ENCODE measurements around the gene MVB12B. TPM values are rescaled to one million over a fixed set of nuclear protein-coding genes. Genes with fewer than 3 reads are reported as not detected.

MVB12B gene
- total and polyA plus RNA-seq, 2 of the 13 experiments (the other 11 are each of a cell fraction or from before 2014, with no cell fraction given): 12.1 to 30.1 TPM

- no peak for ATAC-seq
- Histone ChIP-seq H3K27ac (ENCODE audit: extremely low read length, insufficient read depth, low read length) (no peak overlapping the region), H2AFZ (ENCODE audit: low read length) (no peak overlapping the region), H3K79me2 (ENCODE audit: insufficient read depth, low read length) (no peaks in the 10 kb centered on the region), H3K9me3 (ENCODE audit: low read length) (no peaks in the 10 kb centered on the region), H3K4me1 (ENCODE audit: insufficient read depth, low read length) (no peaks in the 10 kb centered on the region), H3K4me2 (ENCODE audit: low read depth, low read length) (no peak overlapping the region), H3K9ac (ENCODE audit: insufficient read depth, low read depth, low read length) (no peak overlapping the region), H3K27me3 (ENCODE audit: control insufficient read depth in 1 of 2, insufficient read depth in 2 of 2, low read length in 2 of 2) (no peaks in the 10 kb centered on the region), H3K4me3 (replicated peaks in 1 of 3; ENCODE audit: insufficient read depth in 1 of 3, low read depth in 2 of 3, low read length in 3 of 3) (no peak overlapping the region), H4K20me1 (ENCODE audit: insufficient read depth, low read length) (no peaks in the 10 kb centered on the region), H3K36me3 (replicated peaks in 1 of 2; ENCODE audit: control insufficient read depth in 1 of 2, insufficient read depth in 2 of 2, low read length in 2 of 2) (peaks cover 13 to 24% of the 10 kb centered on the region in 2 experiments; a peak in 3 of 5 replicates)
- no peak for FAIRE-seq
- TF ChIP-seq ZNF570 (CRISPR knock-in tag; IDR thresholded peaks at IDR 0.05; ENCODE audit: borderline replicate concordance) (no peak), ZNF775 (CRISPR knock-in tag; IDR thresholded peaks at IDR 0.05; ENCODE audit: borderline replicate concordance) (no peak), POLR2AphosphoS5 (IDR thresholded peaks at IDR 0.05; ENCODE audit: low read depth, low read length) (no peak), ZFP36L2 (CRISPR knock-in tag; IDR thresholded peaks at IDR 0.05) (no peak), ZNF703 (CRISPR knock-in tag; IDR thresholded peaks at IDR 0.05; ENCODE audit: borderline replicate concordance) (no peak), ZBTB39 (CRISPR knock-in tag; IDR thresholded peaks at IDR 0.05) (no peak), SP4 (CRISPR knock-in tag; IDR thresholded peaks at IDR 0.05) (no peak)
- TF ChIP-seq, protein P1, sequence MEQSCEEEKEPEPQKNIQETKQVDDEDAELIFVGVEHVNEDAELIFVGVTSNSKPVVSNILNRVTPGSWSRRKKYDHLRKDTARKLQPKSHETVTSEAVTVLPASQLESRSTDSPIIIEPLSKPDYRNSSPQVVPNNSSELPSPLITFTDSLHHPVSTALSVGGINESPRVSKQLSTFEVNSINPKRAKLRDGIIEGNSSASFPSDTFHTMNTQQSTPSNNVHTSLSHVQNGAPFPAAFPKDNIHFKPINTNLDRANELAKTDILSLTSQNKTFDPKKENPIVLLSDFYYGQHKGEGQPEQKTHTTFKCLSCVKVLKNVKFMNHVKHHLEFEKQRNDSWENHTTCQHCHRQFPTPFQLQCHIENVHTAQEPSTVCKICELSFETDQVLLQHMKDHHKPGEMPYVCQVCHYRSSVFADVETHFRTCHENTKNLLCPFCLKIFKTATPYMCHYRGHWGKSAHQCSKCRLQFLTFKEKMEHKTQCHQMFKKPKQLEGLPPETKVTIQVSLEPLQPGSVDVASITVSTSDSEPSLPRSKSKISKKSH (CRISPR knock-in tag; IDR thresholded peaks at IDR 0.05; ENCODE audit: borderline replicate concordance): no peak
- TF ChIP-seq, protein P2, sequence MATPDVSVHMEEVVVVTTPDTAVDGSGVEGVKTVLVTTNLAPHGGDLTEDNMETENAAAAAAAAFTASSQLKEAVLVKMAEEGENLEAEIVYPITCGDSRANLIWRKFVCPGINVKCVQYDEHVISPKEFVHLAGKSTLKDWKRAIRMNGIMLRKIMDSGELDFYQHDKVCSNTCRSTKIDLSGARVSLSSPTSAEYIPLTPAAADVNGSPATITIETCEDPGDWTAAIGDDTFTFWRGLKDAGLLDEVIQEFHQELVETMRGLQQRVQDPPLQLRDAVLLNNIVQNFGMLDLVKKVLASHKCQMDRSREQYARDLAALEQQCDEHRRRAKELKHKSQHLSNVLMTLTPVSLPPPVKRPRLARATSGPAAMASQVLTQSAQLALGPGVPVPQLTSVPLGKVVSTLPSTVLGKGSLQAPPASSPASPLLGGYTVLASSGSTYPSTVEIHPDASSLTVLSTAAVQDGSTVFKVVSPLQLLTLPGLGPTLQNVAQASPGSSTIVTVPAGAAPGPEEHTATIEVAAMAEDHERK (CRISPR knock-in tag; IDR thresholded peaks at IDR 0.05; ENCODE audit: low read depth): no peak
- TF ChIP-seq, protein P3, sequence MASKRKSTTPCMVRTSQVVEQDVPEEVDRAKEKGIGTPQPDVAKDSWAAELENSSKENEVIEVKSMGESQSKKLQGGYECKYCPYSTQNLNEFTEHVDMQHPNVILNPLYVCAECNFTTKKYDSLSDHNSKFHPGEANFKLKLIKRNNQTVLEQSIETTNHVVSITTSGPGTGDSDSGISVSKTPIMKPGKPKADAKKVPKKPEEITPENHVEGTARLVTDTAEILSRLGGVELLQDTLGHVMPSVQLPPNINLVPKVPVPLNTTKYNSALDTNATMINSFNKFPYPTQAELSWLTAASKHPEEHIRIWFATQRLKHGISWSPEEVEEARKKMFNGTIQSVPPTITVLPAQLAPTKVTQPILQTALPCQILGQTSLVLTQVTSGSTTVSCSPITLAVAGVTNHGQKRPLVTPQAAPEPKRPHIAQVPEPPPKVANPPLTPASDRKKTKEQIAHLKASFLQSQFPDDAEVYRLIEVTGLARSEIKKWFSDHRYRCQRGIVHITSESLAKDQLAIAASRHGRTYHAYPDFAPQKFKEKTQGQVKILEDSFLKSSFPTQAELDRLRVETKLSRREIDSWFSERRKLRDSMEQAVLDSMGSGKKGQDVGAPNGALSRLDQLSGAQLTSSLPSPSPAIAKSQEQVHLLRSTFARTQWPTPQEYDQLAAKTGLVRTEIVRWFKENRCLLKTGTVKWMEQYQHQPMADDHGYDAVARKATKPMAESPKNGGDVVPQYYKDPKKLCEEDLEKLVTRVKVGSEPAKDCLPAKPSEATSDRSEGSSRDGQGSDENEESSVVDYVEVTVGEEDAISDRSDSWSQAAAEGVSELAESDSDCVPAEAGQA (IDR thresholded peaks at IDR 0.05; ENCODE audit: low read depth): no peak
- TF ChIP-seq, protein P3 (CRISPR knock-in tag; IDR thresholded peaks at IDR 0.05; ENCODE audit: borderline replicate concordance): no peak
- DNase-seq (ENCODE audit: low spot score): no peak
- ChIA-PET CTCF (ENCODE audit: low intra/inter-chr PET ratio, low total read pairs) (no interaction called here), POLR2A (no interaction called here)
- in situ Hi-C loops (cut with HindIII; ENCODE audit: extremely low pct_ligation_motif_present, low pct_unique_long_range_greater_than_20kb) (no loop called here), intact Hi-C loops (cut with micrococcal nuclease; ENCODE audit: unreplicated experiment) (no loop called here)
- no TSS peak for BruUV-seq (replicated peaks)
- WGBS (ENCODE audit: low lambda C conversion rate): 98% methylated on average over 8 of the region's 8 CpGs
These were observed 109.0 kb downstream of the MVB12B start for GRCh38 chr9:126435626-126436025.
